Loucy (cell line): Measurements from ENCODE around the gene KCNK1.

Experiments
- H2AFZ ChIP-seq: fragments of 200-600 bp; sonication (generic); 2 replicates; pipeline ENCODE4 v1.6.0; 2016; ENCODE audit warnings: antibody characterized with exemption, mild to moderate bottlenecking, low read length, moderate library complexity
- H3F3A ChIP-seq: fragments of 200-600 bp; 2 replicates; pipeline ENCODE4 v1.6.0; 2016; ENCODE audit warnings: antibody characterized with exemption, low read depth, mild to moderate bottlenecking
- H3K27me3 ChIP-seq: fragments of 200-600 bp; sonication (generic); 2 replicates; pipeline ENCODE4 v1.6.1; 2014; ENCODE audit warnings: low read length, mild to moderate bottlenecking; ENCODE audit not compliant: insufficient read depth, poor library complexity, severe bottlenecking
- H3K36me3 ChIP-seq: fragments of 200-600 bp; sonication (generic); 2 replicates; pipeline ENCODE4 v1.6.1; 2016; ENCODE audit warnings: low read length; ENCODE audit not compliant: insufficient read depth
- H3K4me1 ChIP-seq: fragments of 200-600 bp; sonication (generic); 2 replicates; pipeline ENCODE4 v1.5.1; 2014; ENCODE audit warnings: low read length, mild to moderate bottlenecking; ENCODE audit not compliant: insufficient read depth, poor library complexity, severe bottlenecking
- H3K4me2 ChIP-seq: fragments of 200-600 bp; sonication (generic); 2 replicates; pipeline ENCODE4 v1.6.0; 2014; ENCODE audit warnings: antibody characterized with exemption, low read length, low read depth, mild to moderate bottlenecking; ENCODE audit not compliant: poor library complexity, severe bottlenecking
- H3K4me3 ChIP-seq: fragments of 200-600 bp; sonication (generic); 2 replicates; pipeline ENCODE4 v1.5.1; 2014; ENCODE audit warnings: low read length, mild to moderate bottlenecking, mixed read lengths; ENCODE audit not compliant: poor library complexity, severe bottlenecking
- H3K79me2 ChIP-seq: fragments of 200-600 bp; sonication (generic); 2 replicates; pipeline ENCODE4 v1.6.1; 2014; ENCODE audit warnings: low read length; ENCODE audit not compliant: insufficient read depth
- H3K9ac ChIP-seq: fragments of 200-600 bp; sonication (generic); 2 replicates; pipeline ENCODE4 v1.6.0; 2014; ENCODE audit warnings: mild to moderate bottlenecking, low read depth, low read length, moderate library complexity; ENCODE audit not compliant: poor library complexity, severe bottlenecking
- H3K9me2 ChIP-seq: fragments of 200-600 bp; sonication (generic); replicated peaks from 2 replicates; pipeline ENCODE4 v1.6.1; 2016; ENCODE audit warnings: low read depth, low read length, mixed read lengths
- H3K9me3 ChIP-seq: fragments of 200-600 bp; sonication (generic); 2 replicates; pipeline ENCODE4 v1.6.1; 2014; ENCODE audit warnings: mild to moderate bottlenecking, antibody characterized with exemption, low read length, low read depth; ENCODE audit not compliant: insufficient read depth
- H4K20me1 ChIP-seq: fragments of 200-600 bp; sonication (generic); 2 replicates; pipeline ENCODE4 v1.6.0; 2014; ENCODE audit warnings: antibody characterized with exemption, low read length, mild to moderate bottlenecking; ENCODE audit not compliant: insufficient read depth, poor library complexity, severe bottlenecking
- EZH2phosphoT487 ChIP-seq: fragments of 200-600 bp; IDR thresholded peaks from 2 replicates; pipeline ENCODE4 v1.6.1; 2018; ENCODE audit warnings: antibody characterized with exemption, mild to moderate bottlenecking, moderate library complexity, borderline replicate concordance
- TF ChIP-seq, protein P1 (sequence below): fragments of 200-600 bp; sonication (generic); conservative IDR thresholded peaks from 2 replicates; pipeline ENCODE4 v1.5.1; 2014; ENCODE audit warnings: mild to moderate bottlenecking, antibody characterized with exemption, low read length

The KCNK1 gene

DNA sequence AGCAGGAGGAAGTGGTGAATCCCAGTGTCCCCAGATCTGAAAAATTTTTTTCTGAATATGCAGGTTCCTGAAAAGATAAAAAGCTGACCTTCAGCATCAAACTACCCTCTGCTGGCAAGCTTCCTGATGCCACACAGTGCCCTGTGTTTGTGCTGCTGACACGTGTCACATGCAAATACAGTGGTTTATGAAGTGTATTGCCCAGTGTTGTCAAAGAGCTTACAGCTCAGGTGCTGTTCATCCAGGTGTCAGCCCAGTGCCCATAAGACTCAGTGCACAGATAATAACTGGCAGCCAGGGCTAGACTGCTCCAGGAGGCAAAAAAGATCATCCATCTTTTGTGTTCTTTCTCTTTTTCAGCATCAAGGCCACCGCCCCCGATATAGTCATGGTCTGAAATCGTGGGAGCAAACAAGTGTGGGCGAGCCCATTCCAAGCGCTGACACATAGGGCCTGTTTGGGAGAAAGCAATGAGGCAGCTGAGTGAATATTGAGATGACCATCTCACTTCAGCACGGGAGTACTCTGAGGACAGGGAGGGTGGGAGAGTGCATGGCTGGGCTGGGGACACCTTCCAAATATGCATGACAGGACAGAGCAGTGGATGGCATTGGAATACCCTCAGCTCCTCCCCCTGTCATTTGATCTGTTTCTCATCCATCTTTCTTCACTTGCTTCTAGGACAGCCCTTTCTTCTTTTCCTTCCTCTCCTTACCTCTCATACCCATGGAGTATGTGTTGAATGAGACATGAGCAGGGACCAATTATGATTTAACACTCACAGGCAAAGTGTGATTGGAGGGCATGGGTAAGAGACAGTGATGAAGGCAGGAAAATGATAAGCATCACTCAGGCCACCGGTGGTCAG lies 6.4 kb upstream of the KCNK1 start:
- Histone ChIP-seq H3K9me3 (no peaks in the 10 kb centered on the region), H3K4me2 (no peak overlapping the region), H2AFZ (no peak overlapping the region; the same call in 1 of the 2 replicates), H3F3A (no peaks in the 10 kb centered on the region), H3K27me3 (no peaks in the 10 kb centered on the region), H3K4me1 (peaks cover 19% of the 10 kb centered on the region), H3K4me3 (no peak overlapping the region), H3K79me2 (no peaks in the 10 kb centered on the region), H3K9ac (no peak overlapping the region), H3K9me2 (no peaks in the 10 kb centered on the region), H3K36me3 (no peaks in the 10 kb centered on the region), H4K20me1 (no peaks in the 10 kb centered on the region)
- TF ChIP-seq EZH2phosphoT487: no peak
- TF ChIP-seq, protein P1, sequence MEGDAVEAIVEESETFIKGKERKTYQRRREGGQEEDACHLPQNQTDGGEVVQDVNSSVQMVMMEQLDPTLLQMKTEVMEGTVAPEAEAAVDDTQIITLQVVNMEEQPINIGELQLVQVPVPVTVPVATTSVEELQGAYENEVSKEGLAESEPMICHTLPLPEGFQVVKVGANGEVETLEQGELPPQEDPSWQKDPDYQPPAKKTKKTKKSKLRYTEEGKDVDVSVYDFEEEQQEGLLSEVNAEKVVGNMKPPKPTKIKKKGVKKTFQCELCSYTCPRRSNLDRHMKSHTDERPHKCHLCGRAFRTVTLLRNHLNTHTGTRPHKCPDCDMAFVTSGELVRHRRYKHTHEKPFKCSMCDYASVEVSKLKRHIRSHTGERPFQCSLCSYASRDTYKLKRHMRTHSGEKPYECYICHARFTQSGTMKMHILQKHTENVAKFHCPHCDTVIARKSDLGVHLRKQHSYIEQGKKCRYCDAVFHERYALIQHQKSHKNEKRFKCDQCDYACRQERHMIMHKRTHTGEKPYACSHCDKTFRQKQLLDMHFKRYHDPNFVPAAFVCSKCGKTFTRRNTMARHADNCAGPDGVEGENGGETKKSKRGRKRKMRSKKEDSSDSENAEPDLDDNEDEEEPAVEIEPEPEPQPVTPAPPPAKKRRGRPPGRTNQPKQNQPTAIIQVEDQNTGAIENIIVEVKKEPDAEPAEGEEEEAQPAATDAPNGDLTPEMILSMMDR: no peak

DNA sequence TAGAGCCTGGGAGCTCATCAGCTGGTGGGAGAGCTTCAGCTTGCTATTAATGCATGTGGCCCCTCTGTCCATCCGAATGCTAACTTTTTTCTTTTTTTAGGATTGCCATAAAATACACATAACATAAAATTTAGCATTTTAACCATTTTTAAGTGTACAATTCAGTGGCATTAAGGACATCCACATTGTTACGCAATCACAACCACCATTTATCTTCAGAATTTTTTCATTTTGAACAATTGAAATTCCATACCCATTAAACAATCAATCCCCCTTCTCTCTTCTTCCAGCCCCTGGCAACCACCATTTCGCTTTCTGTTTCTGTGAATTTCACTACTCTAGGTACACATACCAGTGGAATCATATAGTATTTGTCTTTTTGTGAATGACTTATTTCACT lies 4.9 kb upstream of the KCNK1 start:
- Histone ChIP-seq H3K36me3 (no peaks in the 10 kb centered on the region), H3K27me3 (no peaks in the 10 kb centered on the region), H4K20me1 (no peaks in the 10 kb centered on the region), H3K79me2 (no peaks in the 10 kb centered on the region), H3F3A (no peaks in the 10 kb centered on the region), H3K9ac (no peak overlapping the region), H3K4me1 (peaks cover 19% of the 10 kb centered on the region), H2AFZ (no peak overlapping the region), H3K4me3 (no peak overlapping the region), H3K4me2 (no peak overlapping the region), H3K9me3 (no peaks in the 10 kb centered on the region), H3K9me2 (no peaks in the 10 kb centered on the region)
- TF ChIP-seq, protein P1: no peak
- TF ChIP-seq EZH2phosphoT487: no peak

DNA sequence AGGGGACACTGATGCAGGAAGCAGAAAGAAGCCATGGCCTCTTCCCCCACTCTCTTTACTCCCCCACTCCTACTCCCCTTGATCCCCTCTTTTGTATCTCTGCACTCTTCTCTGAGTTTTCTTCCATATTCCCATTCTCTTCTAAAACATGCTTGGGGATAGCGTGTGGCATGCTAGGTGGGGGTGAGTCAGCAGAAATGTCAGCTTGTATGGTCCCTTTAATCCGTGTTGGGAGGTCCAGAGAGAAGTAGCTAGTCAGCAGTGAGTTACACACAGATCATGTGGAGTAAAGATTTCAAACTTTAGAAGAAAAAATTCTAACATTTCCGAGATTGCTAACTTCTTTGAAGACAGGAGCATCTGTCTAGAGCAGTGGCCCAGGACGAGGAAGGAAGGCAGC lies 4.0 kb upstream of the KCNK1 start:
- Histone ChIP-seq H3K4me3 (no peak overlapping the region), H3K79me2 (no peaks in the 10 kb centered on the region), H3K36me3 (no peaks in the 10 kb centered on the region), H3K27me3 (no peaks in the 10 kb centered on the region), H3K4me2 (no peak overlapping the region), H3K9me3 (no peaks in the 10 kb centered on the region), H3K9me2 (no peaks in the 10 kb centered on the region), H3K4me1 (peaks cover 19% of the 10 kb centered on the region), H4K20me1 (no peaks in the 10 kb centered on the region), H2AFZ (no peak overlapping the region), H3K9ac (no peak overlapping the region), H3F3A (no peaks in the 10 kb centered on the region)
- no peak for TF ChIP-seq EZH2phosphoT487
- TF ChIP-seq, protein P1: no peak
